Upper lobe of right lung (tissue), 1 donor: ENCODE results near the gene CCBE1. TPM values are rescaled to one million over a fixed set of nuclear protein-coding genes. Genes with fewer than 3 reads are reported as not detected.

Experiments used
- ATAC-seq: fragments of 200-7000 bp; cut with Tn5 transposase; one replicate; pipeline ENCODE4 v1.9.1; 2020; ENCODE audit warnings: mild to moderate bottlenecking, moderate library complexity
- DNase-seq: peaks from one replicate; pipeline ENCODE4 v3.0.0-alpha.2; 2020
- H3K27ac ChIP-seq: fragments of 200-600 bp; one replicate; pipeline ENCODE4 v1.8.0; 2022
- H3K27me3 ChIP-seq: fragments of 200-600 bp; one replicate; pipeline ENCODE4 v1.8.0; 2022; ENCODE audit warnings: mild to moderate bottlenecking
- H3K36me3 ChIP-seq: fragments of 200-600 bp; one replicate; pipeline ENCODE4 v1.8.0; 2022
- H3K4me1 ChIP-seq: fragments of 200-600 bp; one replicate; pipeline ENCODE4 v1.8.0; 2022
- H3K4me3 ChIP-seq: fragments of 200-600 bp; one replicate; pipeline ENCODE4 v1.8.0; 2022; ENCODE audit warnings: mild to moderate bottlenecking
- H3K9me3 ChIP-seq: fragments of 200-600 bp; one replicate; pipeline ENCODE4 v1.8.0; 2022
- intact Hi-C: fragments of 100-400 bp; cut with DNase I; formaldehyde crosslinking; loops from one replicate; pipeline ENCODE4 v1.11.0; 2022
- total RNA-seq: library from RNA; stranded (reverse); fragmentation: NEBNext Ultra II Directional; extraction: Animal tissue kit (Norgen Biotek cat#: 25700); gene quantifications from one replicate; pipeline ENCODE4 v1.2.1, GENCODE V29; 2021
- TF ChIP-seq, protein P1 (sequence below): fragments of 200-600 bp; IDR thresholded peaks from one replicate; pipeline ENCODE4 v1.8.0; 2022; ENCODE audit warnings: antibody characterized with exemption
- donor health status: DM: no; HTN: yes; CAD: no; lungs with severe emphysema.

The CCBE1 gene
- total RNA-seq, 1 donor from 2014 or later = 27.8 TPM

DNA sequence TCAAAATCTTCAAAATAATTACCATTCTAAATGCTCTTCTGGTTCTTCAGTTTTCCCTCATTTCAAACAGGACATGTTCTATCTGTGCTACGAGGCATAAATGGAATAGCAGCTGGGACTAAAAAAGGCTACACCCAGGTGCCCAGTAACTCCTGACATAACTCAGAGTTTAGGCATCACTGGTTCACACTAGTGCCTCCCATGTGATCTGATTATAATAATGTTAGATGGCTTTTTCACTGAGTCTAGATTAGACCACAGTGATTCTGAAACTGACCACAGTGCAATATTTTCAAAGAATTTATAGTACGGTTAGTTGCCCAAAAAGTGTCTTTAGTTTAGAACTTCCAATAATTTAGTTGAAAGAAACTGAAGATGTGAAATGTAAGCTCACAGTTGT, 123.3 kb downstream of the CCBE1 start:
- no peak for DNase-seq
- no peak overlapping the region for H3K4me3 ChIP-seq
- intact Hi-C loops = no loop called here
- H3K27me3 ChIP-seq = peaks cover 3% of the 10 kb centered on the region
- H3K4me1 ChIP-seq = no peaks in the 10 kb centered on the region
- TF ChIP-seq, protein P1, sequence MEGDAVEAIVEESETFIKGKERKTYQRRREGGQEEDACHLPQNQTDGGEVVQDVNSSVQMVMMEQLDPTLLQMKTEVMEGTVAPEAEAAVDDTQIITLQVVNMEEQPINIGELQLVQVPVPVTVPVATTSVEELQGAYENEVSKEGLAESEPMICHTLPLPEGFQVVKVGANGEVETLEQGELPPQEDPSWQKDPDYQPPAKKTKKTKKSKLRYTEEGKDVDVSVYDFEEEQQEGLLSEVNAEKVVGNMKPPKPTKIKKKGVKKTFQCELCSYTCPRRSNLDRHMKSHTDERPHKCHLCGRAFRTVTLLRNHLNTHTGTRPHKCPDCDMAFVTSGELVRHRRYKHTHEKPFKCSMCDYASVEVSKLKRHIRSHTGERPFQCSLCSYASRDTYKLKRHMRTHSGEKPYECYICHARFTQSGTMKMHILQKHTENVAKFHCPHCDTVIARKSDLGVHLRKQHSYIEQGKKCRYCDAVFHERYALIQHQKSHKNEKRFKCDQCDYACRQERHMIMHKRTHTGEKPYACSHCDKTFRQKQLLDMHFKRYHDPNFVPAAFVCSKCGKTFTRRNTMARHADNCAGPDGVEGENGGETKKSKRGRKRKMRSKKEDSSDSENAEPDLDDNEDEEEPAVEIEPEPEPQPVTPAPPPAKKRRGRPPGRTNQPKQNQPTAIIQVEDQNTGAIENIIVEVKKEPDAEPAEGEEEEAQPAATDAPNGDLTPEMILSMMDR = no peak
- ATAC-seq = no peak
- no peak overlapping the region for H3K27ac ChIP-seq
- no peaks in the 10 kb centered on the region for H3K9me3 ChIP-seq
- no peaks in the 10 kb centered on the region for H3K36me3 ChIP-seq

DNA sequence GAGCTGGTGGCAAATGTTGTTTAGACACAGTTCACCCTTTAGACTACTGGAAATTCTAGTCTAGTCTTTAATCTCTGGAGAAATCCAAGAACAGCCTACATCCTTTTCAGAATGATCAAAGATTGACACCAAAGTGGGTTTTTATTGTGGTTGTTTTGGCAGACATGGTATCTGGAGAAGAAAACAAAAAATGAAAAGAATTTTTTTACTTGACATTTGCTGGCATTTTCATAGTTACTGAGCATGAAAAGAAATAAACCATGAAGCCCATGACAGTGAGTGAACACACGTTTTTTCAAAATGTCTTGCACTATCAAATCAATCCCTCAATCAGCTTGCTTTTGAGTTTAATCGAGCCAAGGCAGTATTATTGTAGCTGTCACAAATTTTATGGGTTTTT, 125.3 kb downstream of the CCBE1 start:
- H3K27ac ChIP-seq = no peak overlapping the region
- H3K27me3 ChIP-seq = peaks cover 3% of the 10 kb centered on the region
- H3K36me3 ChIP-seq = no peaks in the 10 kb centered on the region
- no peak overlapping the region for H3K4me3 ChIP-seq
- TF ChIP-seq, protein P1 = no peak
- no peaks in the 10 kb centered on the region for H3K9me3 ChIP-seq
- H3K4me1 ChIP-seq = no peaks in the 10 kb centered on the region
- intact Hi-C loops = no loop called here
- ATAC-seq (no peak), DNase-seq (no peak)

DNA sequence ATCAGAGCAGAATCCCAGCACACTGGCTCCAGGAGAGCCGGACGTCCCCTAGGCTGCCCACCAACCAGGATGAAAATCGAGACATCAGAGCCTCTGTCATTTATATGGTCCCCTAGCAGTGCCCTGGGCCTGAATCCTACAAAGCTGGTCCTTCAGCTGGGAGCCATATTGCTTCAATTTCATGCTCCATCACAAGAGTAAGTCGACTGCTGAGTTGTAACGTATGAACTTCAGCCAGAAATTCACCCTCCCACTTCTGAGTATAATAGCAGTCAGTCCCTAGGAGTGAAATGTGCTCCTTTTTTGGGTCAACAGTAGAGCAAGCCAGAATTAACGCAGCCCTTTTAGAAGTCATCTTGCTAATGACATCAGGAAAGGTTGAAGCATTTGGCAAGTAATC, 126.4 kb downstream of the CCBE1 start:
- H3K27ac ChIP-seq = no peak overlapping the region
- H3K9me3 ChIP-seq = no peaks in the 10 kb centered on the region
- H3K4me3 ChIP-seq = no peak overlapping the region
- intact Hi-C loops = no loop called here
- H3K4me1 ChIP-seq = no peaks in the 10 kb centered on the region
- H3K36me3 ChIP-seq = no peaks in the 10 kb centered on the region
- ATAC-seq = no peak
- TF ChIP-seq, protein P1 = no peak
- H3K27me3 ChIP-seq = peaks cover 3% of the 10 kb centered on the region
- no peak for DNase-seq

DNA sequence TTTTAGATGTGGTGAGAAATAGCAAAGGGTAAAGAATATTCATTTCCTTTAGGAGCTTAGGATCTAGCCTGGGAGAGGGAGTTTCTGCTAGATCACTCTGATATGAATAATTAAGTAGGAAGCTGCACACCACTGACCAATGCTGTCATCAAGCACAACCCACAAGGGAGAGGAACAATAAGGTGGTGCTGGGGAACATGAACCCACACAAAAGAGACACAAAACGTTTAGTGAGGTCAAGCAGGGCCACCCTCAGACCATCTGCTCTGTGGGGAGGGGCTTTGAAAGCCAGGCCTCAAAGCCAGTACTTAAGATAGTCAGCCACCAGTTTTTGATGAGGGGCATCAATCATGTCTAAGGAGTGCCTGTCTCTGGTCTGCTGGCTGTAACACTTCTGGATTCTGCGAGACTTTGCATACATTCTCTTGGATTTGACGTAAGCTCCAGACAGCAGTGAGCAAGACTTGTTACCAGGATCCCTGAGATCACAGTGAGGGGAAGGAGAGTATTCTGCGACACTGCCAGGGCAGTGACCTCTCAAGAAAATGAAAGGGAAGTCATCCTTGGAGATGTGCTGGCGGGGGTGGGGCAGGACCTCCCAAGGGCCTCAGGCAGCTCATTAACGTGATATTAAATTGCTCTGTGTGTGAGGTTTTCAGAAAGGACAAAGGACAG, 127.0 kb downstream of the CCBE1 start:
- intact Hi-C loops = no loop called here
- no peaks in the 10 kb centered on the region for H3K36me3 ChIP-seq
- peaks cover 3% of the 10 kb centered on the region for H3K27me3 ChIP-seq
- H3K4me3 ChIP-seq = no peak overlapping the region
- no peak overlapping the region for H3K27ac ChIP-seq
- TF ChIP-seq, protein P1 = no peak
- DNase-seq = no peak
- ATAC-seq = no peak
- no peaks in the 10 kb centered on the region for H3K4me1 ChIP-seq
- H3K9me3 ChIP-seq = no peaks in the 10 kb centered on the region

DNA sequence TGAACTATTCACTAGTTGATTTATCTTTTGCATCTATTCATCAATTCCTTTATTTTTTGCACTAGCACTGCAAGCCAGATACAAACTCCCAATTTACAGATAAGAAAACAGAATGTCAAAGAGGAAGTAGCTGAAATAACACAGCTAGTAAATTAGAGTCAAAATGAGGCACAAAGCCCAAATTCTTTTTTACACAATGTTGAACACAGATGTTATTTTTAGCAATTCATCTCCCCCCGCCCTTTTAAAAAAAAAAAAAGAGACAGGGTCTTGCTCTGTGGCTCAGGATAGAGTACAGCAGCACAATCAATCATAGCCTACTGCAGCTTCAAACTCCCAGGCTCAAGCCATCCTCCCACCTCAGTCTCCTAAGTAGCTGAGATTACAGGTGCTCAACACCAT, 127.8 kb downstream of the CCBE1 start:
- Histone ChIP-seq H3K9me3 (no peaks in the 10 kb centered on the region), H3K36me3 (no peaks in the 10 kb centered on the region), H3K27me3 (peaks cover 3% of the 10 kb centered on the region), H3K4me3 (no peak overlapping the region), H3K27ac (no peak overlapping the region), H3K4me1 (no peaks in the 10 kb centered on the region)
- ATAC-seq (no peak), DNase-seq (no peak)
- TF ChIP-seq, protein P1 = no peak
- intact Hi-C loops = no loop called here

DNA sequence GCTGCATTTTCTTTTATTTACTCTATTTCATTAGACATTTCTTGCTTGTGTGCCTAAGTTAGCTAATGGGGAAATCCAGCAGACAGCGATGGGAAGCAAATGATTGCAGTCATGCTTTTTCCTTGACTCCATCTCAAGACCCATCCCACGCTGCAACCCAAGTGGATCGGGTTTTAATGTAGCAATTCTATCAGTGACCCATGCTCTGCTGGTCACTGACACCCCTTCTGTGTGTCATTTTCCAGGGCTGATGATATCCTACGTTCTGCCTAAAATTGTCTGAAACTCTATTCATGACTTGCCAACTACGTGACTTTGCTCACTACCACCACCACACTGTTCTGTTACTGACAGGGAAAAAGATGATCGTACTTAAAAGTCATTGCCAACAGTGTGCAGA, 129.8 kb downstream of the CCBE1 start:
- ATAC-seq = no peak
- H3K27me3 ChIP-seq = peaks cover 3% of the 10 kb centered on the region

More for the DNA sequence above, 129.8 kb downstream of the CCBE1 start:
- DNase-seq = no peak
- TF ChIP-seq, protein P1 = no peak
- H3K4me3 ChIP-seq = no peak overlapping the region
- H3K9me3 ChIP-seq = no peaks in the 10 kb centered on the region
- H3K36me3 ChIP-seq = no peaks in the 10 kb centered on the region
- no peak overlapping the region for H3K27ac ChIP-seq
- intact Hi-C loops = no loop called here
- H3K4me1 ChIP-seq = peaks cover 6% of the 10 kb centered on the region
